Hepatocyte (in vitro differentiated cells): Measurements from ENCODE around the gene GRXCR2. TPM values are rescaled to one million over a fixed set of nuclear protein-coding genes. Genes with fewer than 3 reads are reported as not detected.

ENCODE experiments used
- DNase-seq: peaks from one replicate; pipeline ENCODE4 v3.0.0-alpha.2; 2016; ENCODE audit warnings: low spot score
- H2AFZ ChIP-seq: fragments of 200-600 bp; sonication (generic); 2 replicates; pipeline ENCODE4 v1.6.0; 2016; ENCODE audit warnings: antibody characterized with exemption, mild to moderate bottlenecking
- H3K27ac ChIP-seq: fragments of 200-600 bp; sonication (generic); 2 replicates; pipeline ENCODE4 v1.5.1; 2016; ENCODE audit warnings: mild to moderate bottlenecking
- H3K27me3 ChIP-seq: fragments of 200-600 bp; sonication (generic); 2 replicates; pipeline ENCODE4 v1.6.1; 2016
- H3K36me3 ChIP-seq: fragments of 200-600 bp; sonication (generic); replicated peaks from 2 replicates; pipeline ENCODE4 v1.5.1; 2016; ENCODE audit warnings: low read depth; ENCODE audit not compliant: insufficient read depth
- H3K4me1 ChIP-seq: fragments of 200-600 bp; sonication (generic); 2 replicates; pipeline ENCODE4 v1.5.1; 2016; ENCODE audit warnings: mild to moderate bottlenecking, moderate library complexity; ENCODE audit not compliant: insufficient read depth
- H3K4me2 ChIP-seq: fragments of 200-600 bp; sonication (generic); 2 replicates; pipeline ENCODE4 v1.6.0; 2016
- H3K4me3 ChIP-seq: fragments of 200-600 bp; sonication (generic); 2 replicates; pipeline ENCODE4 v1.5.1; 2016; ENCODE audit warnings: mild to moderate bottlenecking
- H3K79me2 ChIP-seq: fragments of 200-600 bp; sonication (generic); 2 replicates; pipeline ENCODE4 v1.6.0; 2017; ENCODE audit warnings: mild to moderate bottlenecking
- H3K9me2 ChIP-seq: fragments of 200-600 bp; sonication (generic); replicated peaks from 2 replicates; pipeline ENCODE4 v1.6.0; 2017; ENCODE audit warnings: mild to moderate bottlenecking; ENCODE audit not compliant: insufficient read depth
- H3K9me3 ChIP-seq: fragments of 200-600 bp; sonication (generic); 2 replicates; pipeline ENCODE4 v1.5.1; 2016; ENCODE audit warnings: low read depth, mild to moderate bottlenecking
- H4K20me1 ChIP-seq: fragments of 200-600 bp; sonication (generic); 2 replicates; pipeline ENCODE4 v1.6.0; 2016; ENCODE audit warnings: mild to moderate bottlenecking; ENCODE audit not compliant: insufficient read depth, poor library complexity, severe bottlenecking
- EZH2 ChIP-seq: fragments of 200-600 bp; sonication (generic); IDR thresholded peaks from 2 replicates; pipeline ENCODE4 v1.6.1; 2016; ENCODE audit warnings: antibody characterized with exemption, mild to moderate bottlenecking, borderline replicate concordance
- EZH2phosphoT487 ChIP-seq: fragments of 200-600 bp; sonication (generic); IDR thresholded peaks from one replicate; pipeline ENCODE4 v1.6.1; 2018; ENCODE audit warnings: antibody characterized with exemption, mild to moderate bottlenecking, low read depth, moderate library complexity; ENCODE audit not compliant: unreplicated experiment, severe bottlenecking
- WGBS: methylation state at CpG from one replicate; pipeline ENCODE4 v1.1.6; 2016; ENCODE audit warnings: low lambda C conversion rate; ENCODE audit errors: missing lambda C conversion rate; 5-methylcytosine and 5-hydroxymethylcytosine counted together
- polyA plus RNA-seq: library from polyadenylated mRNA; unstranded; fragments of >200 nt; fragmentation: Nextera tagmentation; extraction: Ambion mirVana; gene quantifications from 2 replicates; pipeline ENCODE4 v1.2.1, GENCODE V29; 2016
- total RNA-seq: library from RNA; depleted of rRNA; stranded (reverse); fragments of >200 nt; gene quantifications from 2 replicates; pipeline ENCODE4 v1.2.3, GENCODE V29; 2014
- TF ChIP-seq, protein P1 (sequence below): fragments of 200-600 bp; sonication (generic); IDR thresholded peaks from 2 replicates; pipeline ENCODE4 v1.5.1; 2016; ENCODE audit warnings: antibody characterized with exemption, mild to moderate bottlenecking; ENCODE audit not compliant: poor library complexity

GRXCR2 gene
- total and polyA plus RNA-seq, 2 experiments from 2014 or later: not detected

GRCh38 chr5:145826895-145827674 is 45.7 kb downstream of the GRXCR2 start:
- no peaks in the 10 kb centered on the region for H4K20me1 ChIP-seq
- H3K36me3 ChIP-seq: no peaks in the 10 kb centered on the region
- H3K4me2 ChIP-seq: no peak overlapping the region
- TF ChIP-seq, protein P1, sequence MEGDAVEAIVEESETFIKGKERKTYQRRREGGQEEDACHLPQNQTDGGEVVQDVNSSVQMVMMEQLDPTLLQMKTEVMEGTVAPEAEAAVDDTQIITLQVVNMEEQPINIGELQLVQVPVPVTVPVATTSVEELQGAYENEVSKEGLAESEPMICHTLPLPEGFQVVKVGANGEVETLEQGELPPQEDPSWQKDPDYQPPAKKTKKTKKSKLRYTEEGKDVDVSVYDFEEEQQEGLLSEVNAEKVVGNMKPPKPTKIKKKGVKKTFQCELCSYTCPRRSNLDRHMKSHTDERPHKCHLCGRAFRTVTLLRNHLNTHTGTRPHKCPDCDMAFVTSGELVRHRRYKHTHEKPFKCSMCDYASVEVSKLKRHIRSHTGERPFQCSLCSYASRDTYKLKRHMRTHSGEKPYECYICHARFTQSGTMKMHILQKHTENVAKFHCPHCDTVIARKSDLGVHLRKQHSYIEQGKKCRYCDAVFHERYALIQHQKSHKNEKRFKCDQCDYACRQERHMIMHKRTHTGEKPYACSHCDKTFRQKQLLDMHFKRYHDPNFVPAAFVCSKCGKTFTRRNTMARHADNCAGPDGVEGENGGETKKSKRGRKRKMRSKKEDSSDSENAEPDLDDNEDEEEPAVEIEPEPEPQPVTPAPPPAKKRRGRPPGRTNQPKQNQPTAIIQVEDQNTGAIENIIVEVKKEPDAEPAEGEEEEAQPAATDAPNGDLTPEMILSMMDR: no peak
- TF ChIP-seq EZH2phosphoT487 (no peak), EZH2 (no peak)
- DNase-seq: no peak
- no peaks in the 10 kb centered on the region for H3K9me2 ChIP-seq
- no peaks in the 10 kb centered on the region for H3K9me3 ChIP-seq
- H3K4me1 ChIP-seq: peaks cover 14% of the 10 kb centered on the region
- no peak overlapping the region for H3K4me3 ChIP-seq
- no peak overlapping the region for H3K27ac ChIP-seq
- WGBS: 86% methylated on average over 8 of the region's 8 CpGs
- peaks cover 39% of the 10 kb centered on the region for H3K79me2 ChIP-seq
- H3K27me3 ChIP-seq: no peaks in the 10 kb centered on the region
- no peak overlapping the region for H2AFZ ChIP-seq

- H2AFZ ChIP-seq: no peak overlapping the region
- 66% methylated on average over 3 of the region's 3 CpGs for WGBS
- peak; percentile 75 for DNase-seq
These were observed 47.0 kb downstream of the GRXCR2 start for GRCh38 chr5:145825751-145826180.

DNA sequence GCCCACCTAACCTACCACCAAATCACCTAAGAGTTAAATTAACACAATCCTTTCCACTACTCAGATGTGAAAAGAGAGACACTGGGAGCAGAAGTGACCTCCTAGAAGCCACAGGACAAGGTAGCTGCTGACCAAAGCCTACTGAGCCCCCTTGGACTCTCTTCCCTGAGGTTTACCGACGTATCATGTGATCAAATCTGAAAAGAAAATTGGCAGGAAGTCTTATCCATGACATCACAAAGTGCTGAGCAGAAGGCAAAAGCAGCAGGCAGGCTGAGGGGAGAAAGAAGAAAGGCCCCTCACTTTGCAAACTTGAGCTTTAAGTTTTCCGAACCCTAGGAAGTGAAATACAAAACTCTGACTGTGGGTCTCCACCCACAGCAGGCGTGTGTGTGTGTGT is 48.8 kb downstream of the GRXCR2 start:
- WGBS: 81% methylated on average over 4 of the region's 4 CpGs

More at GRCh38 chr5:145825751-145826180, 47.0 kb downstream of the GRXCR2 start:
- peaks cover 39% of the 10 kb centered on the region for H3K79me2 ChIP-seq
- H3K27me3 ChIP-seq: no peaks in the 10 kb centered on the region
- TF ChIP-seq, protein P1: peak; percentile 90
- no peak for TF ChIP-seq EZH2
- no peak for TF ChIP-seq EZH2phosphoT487
- no peak overlapping the region for H3K4me3 ChIP-seq
- no peaks in the 10 kb centered on the region for H4K20me1 ChIP-seq
- no peaks in the 10 kb centered on the region for H3K9me3 ChIP-seq
- H3K9me2 ChIP-seq: no peaks in the 10 kb centered on the region
- no peaks in the 10 kb centered on the region for H3K36me3 ChIP-seq
- H3K4me1 ChIP-seq: peaks cover 10% of the 10 kb centered on the region
- no peak overlapping the region for H3K4me2 ChIP-seq
- no peak overlapping the region for H3K27ac ChIP-seq

More for the DNA sequence above, 48.8 kb downstream of the GRXCR2 start:
- no peaks in the 10 kb centered on the region for H3K4me1 ChIP-seq
- no peaks in the 10 kb centered on the region for H3K9me2 ChIP-seq
- H3K79me2 ChIP-seq: peaks cover 35% of the 10 kb centered on the region
- H3K27ac ChIP-seq: no peak overlapping the region
- DNase-seq: no peak
- no peaks in the 10 kb centered on the region for H3K36me3 ChIP-seq
- no peak overlapping the region for H2AFZ ChIP-seq
- no peak overlapping the region for H3K4me3 ChIP-seq
- no peaks in the 10 kb centered on the region for H3K27me3 ChIP-seq
- no peaks in the 10 kb centered on the region for H3K9me3 ChIP-seq
- no peak overlapping the region for H3K4me2 ChIP-seq
- no peak for TF ChIP-seq EZH2
- TF ChIP-seq EZH2phosphoT487: no peak
- TF ChIP-seq, protein P1: no peak
- no peaks in the 10 kb centered on the region for H4K20me1 ChIP-seq
